WERI-Rb-1 (cell line): ENCODE measurements around the gene FOXI2.

Experiments used
- DNase-seq: peaks from one replicate; pipeline ENCODE4 v3.0.0-alpha.2; 2020
- H3K27ac ChIP-seq: fragments of 250-450 bp; sonication (Bioruptor Pico); 2 replicates; pipeline ENCODE4 v1.5.1; 2020; ENCODE audit warnings: mild to moderate bottlenecking, moderate library complexity
- H3K27me3 ChIP-seq: fragments of 250-450 bp; sonication (Bioruptor Pico); 2 replicates; pipeline ENCODE4 v1.5.1; 2021; ENCODE audit warnings: mild to moderate bottlenecking, low read depth, moderate library complexity; ENCODE audit not compliant: insufficient read depth, severe bottlenecking
- H3K36me3 ChIP-seq: fragments of 250-450 bp; sonication (Bioruptor Pico); 2 replicates; pipeline ENCODE4 v1.5.1; 2020; ENCODE audit warnings: mild to moderate bottlenecking, moderate library complexity
- H3K4me3 ChIP-seq: 2 replicates; pipeline ENCODE4 v1.5.1; 2011; ENCODE audit warnings: low read depth, mild to moderate bottlenecking, control low read depth, low read length
- H3K9me3 ChIP-seq: fragments of 250-450 bp; sonication (Bioruptor Pico); 2 replicates; pipeline ENCODE4 v1.5.1; 2021; ENCODE audit warnings: mild to moderate bottlenecking, moderate library complexity; ENCODE audit not compliant: severe bottlenecking
- TF ChIP-seq, protein P1 (sequence below): IDR thresholded peaks from 2 replicates; pipeline ENCODE4 v1.5.1; 2011; ENCODE audit warnings: low read depth, mild to moderate bottlenecking, control low read depth, inconsistent platforms, low read length

Gene FOXI2

GRCh38 chr10:127762925-127763324 is 25.9 kb downstream of the FOXI2 start:
- Histone ChIP-seq H3K27me3 (peaks cover 18% of the 10 kb centered on the region), H3K27ac (no peak overlapping the region), H3K4me3 (no peak overlapping the region), H3K36me3 (no peaks in the 10 kb centered on the region), H3K9me3 (no peaks in the 10 kb centered on the region)
- no peak for DNase-seq
- TF ChIP-seq, protein P1, sequence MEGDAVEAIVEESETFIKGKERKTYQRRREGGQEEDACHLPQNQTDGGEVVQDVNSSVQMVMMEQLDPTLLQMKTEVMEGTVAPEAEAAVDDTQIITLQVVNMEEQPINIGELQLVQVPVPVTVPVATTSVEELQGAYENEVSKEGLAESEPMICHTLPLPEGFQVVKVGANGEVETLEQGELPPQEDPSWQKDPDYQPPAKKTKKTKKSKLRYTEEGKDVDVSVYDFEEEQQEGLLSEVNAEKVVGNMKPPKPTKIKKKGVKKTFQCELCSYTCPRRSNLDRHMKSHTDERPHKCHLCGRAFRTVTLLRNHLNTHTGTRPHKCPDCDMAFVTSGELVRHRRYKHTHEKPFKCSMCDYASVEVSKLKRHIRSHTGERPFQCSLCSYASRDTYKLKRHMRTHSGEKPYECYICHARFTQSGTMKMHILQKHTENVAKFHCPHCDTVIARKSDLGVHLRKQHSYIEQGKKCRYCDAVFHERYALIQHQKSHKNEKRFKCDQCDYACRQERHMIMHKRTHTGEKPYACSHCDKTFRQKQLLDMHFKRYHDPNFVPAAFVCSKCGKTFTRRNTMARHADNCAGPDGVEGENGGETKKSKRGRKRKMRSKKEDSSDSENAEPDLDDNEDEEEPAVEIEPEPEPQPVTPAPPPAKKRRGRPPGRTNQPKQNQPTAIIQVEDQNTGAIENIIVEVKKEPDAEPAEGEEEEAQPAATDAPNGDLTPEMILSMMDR: no peak

DNA sequence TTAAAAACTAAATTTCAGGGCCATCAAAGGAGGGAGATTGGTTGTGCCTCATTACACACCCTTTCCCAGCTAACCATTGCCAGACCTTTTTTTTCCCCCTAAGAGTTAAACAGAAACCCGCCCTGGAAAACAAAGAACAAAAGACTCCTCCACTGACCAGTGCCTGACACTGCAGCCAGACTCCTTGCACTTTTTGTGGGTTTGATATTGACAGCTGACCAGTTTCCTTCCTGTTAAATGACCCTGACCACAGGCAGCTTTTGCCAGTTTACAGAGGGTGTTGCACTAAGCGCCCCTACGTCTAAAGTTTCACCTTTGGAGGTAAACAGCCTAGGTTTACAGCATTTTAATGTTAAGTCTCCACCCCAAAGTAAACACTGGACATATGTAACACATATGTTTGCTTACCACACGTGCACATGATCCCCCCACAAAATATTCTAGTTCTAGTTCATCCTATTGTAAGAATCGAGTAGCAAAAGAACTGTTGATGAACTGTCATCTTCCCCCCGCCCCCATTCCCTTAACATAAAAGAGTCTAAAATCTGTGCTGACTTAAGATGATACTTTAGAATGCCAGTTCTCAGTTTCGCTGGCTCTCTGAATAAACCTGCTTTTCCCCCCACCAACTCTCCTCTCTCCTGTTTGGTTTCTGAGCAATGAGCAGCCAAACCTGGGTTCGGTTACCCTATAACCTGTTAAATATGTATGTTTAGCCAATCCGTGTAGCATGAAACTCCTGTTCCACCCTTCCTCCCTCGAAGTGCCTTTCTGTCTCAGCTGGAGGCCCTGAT is 38.0 kb downstream of the FOXI2 start:
- Histone ChIP-seq H3K27me3 (peaks cover 26% of the 10 kb centered on the region), H3K27ac (no peak overlapping the region), H3K9me3 (no peaks in the 10 kb centered on the region), H3K4me3 (no peak overlapping the region), H3K36me3 (no peaks in the 10 kb centered on the region)
- TF ChIP-seq, protein P1: no peak
- DNase-seq: no peak

GRCh38 chr10:127776816-127777215 is 39.8 kb downstream of the FOXI2 start:
- H3K36me3 ChIP-seq: no peaks in the 10 kb centered on the region
- no peak for DNase-seq
- H3K27me3 ChIP-seq: peaks cover 15% of the 10 kb centered on the region
- TF ChIP-seq, protein P1: no peak
- H3K9me3 ChIP-seq: no peaks in the 10 kb centered on the region
- no peak overlapping the region for H3K4me3 ChIP-seq
- H3K27ac ChIP-seq: no peak overlapping the region

- Histone ChIP-seq H3K4me3 (no peak overlapping the region), H3K27ac (no peak overlapping the region), H3K27me3 (peaks cover 16% of the 10 kb centered on the region), H3K9me3 (no peaks in the 10 kb centered on the region), H3K36me3 (no peaks in the 10 kb centered on the region)
- TF ChIP-seq, protein P1: no peak
- DNase-seq: no peak
These were observed 44.4 kb downstream of the FOXI2 start for GRCh38 chr10:127781412-127781811.

DNA sequence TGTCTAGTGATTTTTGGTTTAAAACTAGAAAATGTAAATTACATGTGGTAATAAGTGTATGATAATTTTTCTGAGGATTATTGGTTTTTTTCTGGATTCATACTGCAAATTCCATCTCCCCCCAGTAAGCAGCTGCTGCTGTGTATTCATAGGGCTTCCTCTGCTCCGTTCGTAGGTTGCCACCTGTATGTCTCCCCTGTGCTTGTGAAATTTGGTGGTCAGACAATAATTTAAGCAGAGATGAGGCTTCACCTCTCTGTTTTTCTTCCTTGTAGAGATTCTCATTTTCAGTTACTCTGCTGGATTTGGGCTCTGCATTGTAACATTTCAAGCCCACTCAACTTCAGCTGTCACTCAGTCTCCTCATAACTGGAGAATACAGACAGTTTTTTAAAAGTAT is 50.9 kb downstream of the FOXI2 start:
- Histone ChIP-seq H3K4me3 (no peak overlapping the region), H3K36me3 (no peaks in the 10 kb centered on the region), H3K27ac (no peak overlapping the region), H3K9me3 (peaks cover 2% of the 10 kb centered on the region), H3K27me3 (peaks cover 51% of the 10 kb centered on the region)
- TF ChIP-seq, protein P1: no peak
- no peak for DNase-seq

- Histone ChIP-seq H3K27me3 (peaks cover 61% of the 10 kb centered on the region), H3K36me3 (no peaks in the 10 kb centered on the region), H3K4me3 (no peak overlapping the region), H3K27ac (no peak overlapping the region), H3K9me3 (peaks cover 7% of the 10 kb centered on the region)
- TF ChIP-seq, protein P1: no peak
- DNase-seq: no peak
These were observed 53.2 kb downstream of the FOXI2 start for GRCh38 chr10:127790066-127790624.
